ENCODE data around the gene GALNT18.
"Not testable (repeated sequence)": the region's sequence is repeated elsewhere in the genome, so short reads cannot be mapped to it uniquely, and the experiment has no call there.

Gene GALNT18

DNA sequence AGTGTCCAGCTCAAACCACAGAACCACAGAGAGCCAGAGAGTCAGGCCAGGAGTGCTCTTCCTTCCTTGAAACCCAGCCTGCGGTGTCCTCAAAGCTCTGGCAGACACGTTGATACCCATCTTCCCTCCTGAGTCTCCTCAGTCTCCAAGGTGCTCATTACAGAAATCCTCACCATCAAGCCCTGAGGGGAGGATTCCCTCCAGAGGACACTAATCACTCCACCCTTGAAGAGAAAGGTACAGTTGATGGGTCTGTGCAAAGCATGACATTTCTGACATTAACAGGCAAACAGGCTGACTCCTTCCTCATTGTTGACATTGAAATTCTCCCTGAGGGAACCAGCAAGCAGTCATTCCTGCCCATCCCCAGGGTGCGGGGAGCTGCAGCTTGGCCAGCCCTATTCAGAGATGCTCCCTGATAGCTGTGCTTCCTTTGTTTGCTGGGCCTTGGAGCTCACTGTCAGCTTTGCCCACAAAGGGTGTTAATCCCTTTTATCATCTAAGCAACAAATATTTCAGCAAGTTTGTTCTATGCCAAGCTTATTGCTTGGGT is 167.1 kb downstream of the GALNT18 start:
- DNase-seq, result no peak

DNA sequence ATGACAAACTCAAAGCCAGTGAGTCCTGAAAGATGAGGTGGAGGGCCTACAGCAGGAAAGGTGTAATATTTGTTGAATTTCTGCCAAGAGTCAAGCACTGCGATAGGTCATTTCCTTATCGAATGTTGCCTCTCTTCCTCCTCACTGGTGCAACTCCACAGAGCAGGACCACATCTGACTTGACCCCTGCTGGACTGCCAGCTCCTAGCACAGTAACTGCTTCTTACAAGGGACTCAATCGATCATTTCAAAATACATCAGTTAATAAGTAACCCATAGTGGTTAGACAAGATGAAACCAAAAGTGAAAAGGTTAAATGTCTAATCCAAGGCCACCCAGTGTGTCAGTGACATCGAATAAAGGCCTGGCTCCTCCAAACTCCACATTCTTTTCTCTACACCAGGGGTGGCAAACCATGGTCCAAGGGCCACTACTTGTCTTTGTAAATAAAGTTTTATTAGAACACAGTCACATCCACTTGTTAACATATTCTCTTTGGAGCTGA is 170.3 kb downstream of the GALNT18 start:
- DNase-seq, result no peak

DNA sequence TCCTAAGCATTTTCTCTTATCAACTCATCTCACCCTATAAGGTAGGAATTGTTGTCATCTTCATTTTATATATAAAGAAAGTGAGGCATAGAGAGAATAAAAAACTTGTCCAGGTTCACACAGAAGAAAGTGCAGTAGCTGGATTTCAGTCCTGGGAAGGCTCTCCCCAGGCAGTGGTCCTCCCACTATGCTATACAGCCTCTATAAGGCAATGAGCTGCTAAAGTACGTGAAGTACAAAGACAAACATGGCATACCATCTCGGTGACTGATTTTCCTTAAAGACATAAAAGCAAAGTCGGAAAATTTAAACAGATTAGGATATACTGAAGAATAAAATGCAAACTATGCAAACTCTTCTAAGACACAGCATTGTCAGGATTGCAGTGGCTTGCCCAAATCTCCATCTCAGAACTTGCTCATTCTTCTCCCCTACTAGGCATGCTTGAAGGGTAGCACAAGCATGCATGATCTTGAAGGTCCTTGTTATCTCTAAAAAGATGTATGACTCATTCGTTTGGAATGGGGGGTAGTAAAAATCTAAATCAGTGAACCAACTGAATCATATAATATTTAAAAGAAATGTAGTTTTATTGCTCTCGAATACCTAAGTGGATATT is 171.0 kb downstream of the GALNT18 start:
- DNase-seq, result no peak

DNA sequence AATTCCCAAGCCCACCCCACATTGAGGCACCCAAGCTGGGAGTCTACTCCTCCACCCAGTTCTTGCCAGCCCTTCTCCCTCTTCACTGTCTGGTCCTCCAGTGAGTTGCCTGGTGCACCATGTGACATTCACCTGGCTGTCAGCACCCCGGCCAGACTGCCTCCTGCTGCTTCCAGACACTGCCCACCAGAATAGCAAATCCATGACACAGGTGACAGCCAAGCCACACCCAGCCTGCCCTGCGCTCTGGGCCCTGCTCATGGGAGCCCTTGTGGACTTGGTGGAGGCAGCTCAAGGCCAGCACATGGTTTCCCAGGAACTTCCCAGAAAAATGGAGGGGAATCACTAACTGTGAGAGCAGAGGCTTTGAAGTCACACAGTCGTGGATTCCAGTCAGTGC is 172.5 kb downstream of the GALNT18 start:
- DNase-seq, result no peak

DNA sequence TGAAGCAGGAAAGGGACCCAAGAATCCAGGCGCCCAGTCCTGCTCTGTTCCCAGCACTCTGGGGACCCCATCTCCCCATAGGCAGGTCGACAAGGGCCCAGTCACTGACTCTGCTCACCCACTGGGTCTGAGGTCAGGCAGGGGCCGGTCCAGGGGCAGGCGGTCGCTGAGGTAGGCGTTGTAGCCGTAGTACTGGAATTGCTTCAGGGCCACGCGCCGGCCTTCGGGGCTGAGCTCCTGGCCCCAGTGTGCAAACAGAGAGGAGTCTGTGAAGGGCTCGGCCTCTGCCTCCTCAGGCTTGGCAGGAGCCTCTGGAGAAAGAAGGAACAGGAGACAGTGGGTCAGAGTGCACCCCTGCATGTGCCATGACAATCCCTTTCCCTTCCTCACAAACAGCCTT is 173.2 kb downstream of the GALNT18 start:
- DNase-seq, result no peak

DNA sequence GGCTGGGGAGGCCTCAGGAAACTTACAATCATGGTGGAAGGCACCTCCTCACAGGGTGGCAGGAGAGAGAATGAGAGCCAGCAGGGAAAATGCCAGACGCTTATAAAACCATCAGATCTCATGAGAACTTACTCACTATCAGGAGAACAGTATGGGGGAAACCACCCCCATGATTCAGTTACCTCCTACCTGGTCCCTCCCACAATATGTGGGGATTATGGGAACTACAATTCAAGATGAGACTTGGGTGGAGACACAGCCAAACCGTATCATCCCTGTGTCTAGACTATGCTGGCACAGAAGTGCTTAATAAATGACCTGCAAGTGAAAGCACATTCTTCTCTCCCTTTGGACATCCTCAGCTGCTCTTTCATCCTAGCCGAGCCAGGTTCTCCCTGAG is 174.2 kb downstream of the GALNT18 start:
- not testable (repeated sequence) for DNase-seq

DNA sequence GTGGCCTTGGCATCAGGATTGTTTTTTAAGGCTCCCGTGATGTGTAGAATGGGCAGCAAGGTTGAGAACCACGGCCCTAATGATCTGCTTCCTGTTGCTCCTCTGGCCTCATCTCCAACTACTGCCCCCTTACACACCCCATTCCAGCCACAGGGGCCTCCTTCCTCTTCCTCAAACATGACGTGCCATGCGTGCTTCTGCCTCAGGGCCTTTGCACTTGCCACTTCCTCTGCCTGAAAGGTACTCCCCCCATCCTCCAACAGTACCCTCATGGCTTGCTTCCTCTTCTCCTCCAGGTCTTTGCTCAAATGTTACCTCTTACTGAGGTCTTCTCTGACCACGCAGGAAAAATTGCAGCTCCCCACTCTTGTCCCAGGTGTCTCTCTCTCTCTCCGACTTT is 174.8 kb downstream of the GALNT18 start:
- DNase-seq, result no peak

DNA sequence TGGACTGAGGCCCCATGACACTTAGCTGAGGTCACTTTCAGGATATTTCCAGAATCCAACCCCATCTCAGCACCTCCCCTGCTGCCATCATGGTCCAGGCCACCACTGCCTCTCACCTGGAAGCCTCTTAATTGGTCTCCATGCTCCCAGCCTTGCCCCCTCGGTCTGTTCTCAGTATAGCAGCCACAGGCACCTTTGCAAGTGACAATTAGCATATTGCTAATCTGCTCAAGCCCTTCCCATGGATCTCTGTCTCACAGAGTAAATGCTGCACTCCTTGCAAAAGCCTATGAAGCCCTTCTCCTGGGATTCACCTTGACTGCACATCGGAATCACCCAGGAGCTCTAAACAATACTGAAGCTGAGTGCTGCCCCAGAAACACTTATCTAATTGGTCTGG is 175.2 kb downstream of the GALNT18 start:
- no peak for DNase-seq

DNA sequence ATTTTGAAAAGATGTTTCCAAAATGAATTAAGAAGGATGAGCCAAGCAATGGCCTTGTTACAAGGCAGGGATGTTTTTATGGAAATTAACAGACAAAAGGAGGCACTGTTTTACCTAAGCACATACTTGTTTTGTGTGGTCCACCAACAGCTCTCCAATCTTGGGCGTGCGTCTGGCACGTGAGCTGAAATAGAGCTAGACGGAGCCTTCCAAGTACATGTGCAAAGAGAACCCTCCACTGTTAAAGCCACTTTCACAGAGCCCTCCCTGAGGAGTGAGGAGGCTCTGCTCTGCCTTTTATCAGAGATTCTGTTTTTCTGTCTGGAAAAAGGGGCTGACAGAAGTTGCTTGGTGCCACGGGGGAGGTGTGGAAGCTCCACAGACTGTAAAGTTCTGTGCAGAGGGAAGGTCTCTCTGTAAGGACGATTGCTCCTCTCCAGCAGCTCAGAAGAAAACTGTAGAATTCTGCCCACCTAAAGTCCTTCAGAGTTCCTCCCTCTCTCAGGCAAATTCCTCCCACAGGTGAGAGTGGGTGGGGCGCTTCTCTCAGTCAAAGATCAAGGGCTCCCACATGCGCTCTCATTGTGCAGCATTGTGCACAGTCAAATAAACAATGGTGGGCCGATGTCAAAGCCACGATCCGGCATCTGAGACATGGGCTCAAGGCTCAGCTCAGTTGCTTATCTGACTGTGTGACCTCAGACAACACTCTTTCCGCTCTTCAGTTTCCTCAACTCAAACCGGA is 176.2 kb downstream of the GALNT18 start:
- DNase-seq, result no peak

DNA sequence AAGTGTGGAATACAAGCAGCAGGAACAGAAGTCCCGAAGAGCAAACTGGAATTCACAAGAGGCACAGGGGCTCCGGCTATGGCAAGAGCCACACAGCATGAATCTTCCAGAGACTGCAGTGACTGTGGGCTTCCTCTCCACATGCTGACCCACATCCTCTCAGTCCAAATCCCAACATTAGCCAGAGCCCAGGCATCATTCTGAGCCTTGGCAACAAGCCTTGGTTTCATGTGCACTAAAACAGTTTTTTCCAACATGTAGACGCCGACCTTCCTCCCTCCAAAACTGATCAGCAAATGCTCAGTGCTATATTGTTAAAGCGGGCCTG is 177.0 kb downstream of the GALNT18 start:
- DNase-seq, result no peak

DNA sequence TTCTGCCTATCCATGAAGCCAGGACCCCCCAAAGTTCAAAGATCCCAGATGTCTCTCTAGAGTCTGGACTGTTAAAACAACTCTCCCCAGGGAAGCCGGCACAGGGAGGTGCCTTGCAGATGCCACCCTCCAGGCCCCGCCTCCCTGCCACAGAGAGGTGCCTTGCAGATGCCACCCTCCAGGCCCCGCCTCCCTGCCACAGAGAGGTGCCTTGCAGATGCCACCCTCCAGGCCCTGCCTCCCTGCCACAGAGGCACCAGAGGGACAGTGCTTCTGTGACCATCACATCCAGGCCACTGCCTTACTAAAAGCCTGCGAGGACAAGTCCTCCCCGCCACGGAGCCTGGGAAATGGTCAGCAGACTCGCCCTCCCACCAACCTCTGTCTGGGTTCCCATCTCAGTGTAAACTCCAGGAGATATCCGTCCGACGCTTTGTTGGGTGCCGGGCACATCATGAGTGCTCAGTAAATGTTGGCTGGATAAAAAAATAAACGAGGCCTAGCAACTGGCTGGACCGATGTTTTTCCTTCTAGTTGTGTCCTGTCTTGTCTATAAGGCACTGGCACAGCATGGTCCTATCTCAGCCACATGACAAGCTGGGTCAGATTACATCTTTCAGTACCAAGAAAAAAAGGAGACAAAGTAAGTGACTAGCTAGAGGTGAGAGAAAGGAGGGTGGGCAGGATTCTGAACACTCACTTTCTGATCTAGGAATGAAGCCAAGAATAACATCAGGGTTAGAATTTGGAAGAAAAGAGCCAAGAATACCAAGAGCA is 177.6 kb downstream of the GALNT18 start:
- DNase-seq, result no peak

DNA sequence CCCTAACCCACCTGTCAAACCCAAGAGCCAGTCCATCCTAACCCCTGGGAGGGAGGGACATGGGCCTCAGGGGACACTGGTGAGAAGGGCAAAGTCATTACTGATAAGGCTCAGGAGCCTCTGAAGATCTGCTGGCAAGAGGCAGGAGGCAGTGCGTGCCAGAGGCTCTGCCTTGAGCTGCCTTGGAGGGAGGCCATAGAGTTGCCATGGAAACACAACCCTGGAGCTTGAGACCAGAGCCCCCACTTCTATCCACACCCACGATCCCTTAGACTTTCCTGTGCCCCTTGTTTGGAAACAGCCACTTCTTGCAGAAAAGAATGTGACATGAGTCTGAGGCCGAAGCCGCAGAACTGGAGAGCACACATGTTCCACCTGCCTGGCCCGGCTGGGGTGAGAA is 179.0 kb downstream of the GALNT18 start:
- no peak for DNase-seq

DNA sequence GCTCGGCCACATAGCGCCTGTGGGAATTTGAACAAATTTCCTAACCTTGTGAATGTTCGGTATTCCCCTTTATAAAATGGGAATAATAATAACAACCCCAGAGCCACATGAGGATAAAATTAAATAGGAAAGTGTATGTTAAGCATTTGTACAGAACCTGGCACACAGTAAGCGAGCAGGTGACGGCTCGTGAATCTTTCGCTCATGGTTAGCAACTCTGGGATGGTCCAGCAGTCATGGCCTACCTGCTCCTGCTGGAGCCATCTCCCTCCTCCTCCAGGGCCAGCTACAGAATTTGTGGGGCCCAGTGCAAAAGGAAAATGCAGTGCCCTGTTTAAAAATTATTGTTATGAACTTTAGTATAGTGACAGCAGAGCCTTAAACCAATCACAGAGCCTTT is 180.3 kb downstream of the GALNT18 start:
- no peak for DNase-seq

DNA sequence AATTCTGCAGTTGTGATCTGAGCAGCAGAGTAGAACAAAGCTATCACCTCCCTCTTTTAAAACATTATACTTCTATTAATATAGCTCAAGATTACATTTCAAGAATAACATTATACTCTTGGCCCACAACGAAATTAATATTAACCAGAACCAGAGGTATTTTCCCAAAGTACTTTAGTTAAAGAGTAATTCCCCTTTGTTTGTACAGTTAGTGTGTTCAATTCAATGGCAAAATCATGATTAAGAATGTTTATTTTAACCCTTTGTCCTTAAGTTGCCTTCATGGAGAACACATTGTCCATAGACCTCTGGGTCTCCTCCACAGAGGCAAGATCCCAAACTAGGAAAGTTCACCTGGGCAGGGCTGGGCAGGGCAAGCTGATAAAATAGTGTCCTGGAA is 180.7 kb downstream of the GALNT18 start:
- DNase-seq, result no peak

DNA sequence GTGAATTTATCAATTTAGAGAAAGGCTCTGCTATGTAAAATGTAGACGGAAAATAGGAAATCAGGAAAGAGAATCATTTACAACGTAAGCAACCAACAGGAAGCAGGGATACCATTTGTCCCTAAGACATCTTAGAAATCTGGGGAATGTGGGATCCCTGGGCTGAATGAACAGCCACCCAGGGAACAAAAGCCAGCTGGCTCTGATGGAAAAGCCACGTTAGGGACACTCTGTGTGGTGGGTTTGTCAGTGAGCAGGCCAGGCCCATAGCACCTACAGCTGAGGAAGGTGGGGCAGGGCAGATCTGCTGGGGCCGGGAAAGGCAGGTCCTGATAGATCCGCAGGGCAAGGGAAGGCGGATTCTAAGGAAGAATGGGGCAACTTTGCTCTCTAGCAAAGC is 181.7 kb downstream of the GALNT18 start:
- no peak for DNase-seq

DNA sequence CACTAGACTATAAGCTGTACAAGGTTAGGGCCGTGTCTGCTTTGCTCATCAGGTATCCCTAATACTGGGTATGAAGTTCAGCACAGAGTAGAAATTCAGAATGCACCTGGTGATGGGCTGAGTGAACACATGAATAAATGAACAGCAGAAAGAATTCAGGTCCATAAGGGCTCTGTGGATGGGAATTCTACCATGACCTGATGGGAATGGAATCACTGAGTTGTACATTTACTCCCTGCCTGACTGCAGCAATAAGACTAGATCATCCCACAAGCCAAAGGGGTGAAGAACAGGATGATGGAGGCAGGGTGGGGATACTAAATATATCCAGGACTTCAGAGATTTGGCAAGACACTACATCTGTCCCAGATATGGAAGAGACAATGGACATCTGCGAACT is 182.2 kb downstream of the GALNT18 start:
- DNase-seq, result no peak

DNA sequence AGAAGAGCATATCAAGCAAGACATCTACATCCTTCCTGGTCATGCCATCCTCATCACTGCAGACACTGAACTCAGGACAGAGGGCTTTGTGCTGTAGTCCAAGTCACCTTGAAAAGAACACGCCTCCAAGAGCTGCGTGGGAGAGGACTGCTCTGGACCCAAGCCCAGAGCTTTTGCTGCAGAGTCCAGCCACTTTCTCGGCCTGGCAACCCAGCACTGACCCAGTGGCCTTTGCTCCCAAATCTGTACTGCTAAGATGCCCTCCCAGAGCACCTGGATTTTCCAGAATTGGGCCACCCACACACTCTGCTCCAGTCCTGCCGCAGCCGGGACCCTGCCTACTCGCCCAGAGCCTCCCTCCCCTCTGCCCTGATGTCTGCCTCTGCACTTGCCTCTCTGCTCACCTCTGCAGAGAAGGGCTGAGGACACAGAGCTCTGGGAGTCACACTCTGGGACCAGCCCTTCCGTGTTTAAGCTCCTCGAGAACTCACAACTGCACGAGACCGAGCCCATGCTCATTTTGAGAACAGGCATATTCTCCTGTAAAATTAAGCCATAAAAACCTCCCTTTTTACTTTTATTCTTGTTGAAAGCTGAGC is 185.0 kb downstream of the GALNT18 start:
- DNase-seq, result no peak

DNA sequence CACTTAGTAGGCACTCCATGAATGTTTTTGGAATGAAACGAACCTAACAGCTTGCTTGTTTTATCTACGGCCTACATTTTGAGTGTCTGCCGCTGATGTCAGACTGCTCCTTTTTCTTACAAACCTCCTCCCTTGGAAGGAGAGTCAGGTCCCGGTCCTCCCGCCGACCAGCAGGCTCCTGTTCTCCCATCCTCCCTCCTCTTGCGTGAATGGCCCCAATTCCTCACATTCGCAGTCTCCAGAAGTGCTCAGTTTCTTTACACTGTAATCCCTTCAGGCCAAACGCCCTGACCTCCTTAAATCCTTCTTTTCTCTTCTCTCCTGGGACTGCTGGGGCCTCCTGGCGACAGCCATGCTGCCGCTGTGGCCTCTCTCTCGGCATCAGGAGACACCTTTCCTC is 186.2 kb downstream of the GALNT18 start:
- no peak for DNase-seq

DNA sequence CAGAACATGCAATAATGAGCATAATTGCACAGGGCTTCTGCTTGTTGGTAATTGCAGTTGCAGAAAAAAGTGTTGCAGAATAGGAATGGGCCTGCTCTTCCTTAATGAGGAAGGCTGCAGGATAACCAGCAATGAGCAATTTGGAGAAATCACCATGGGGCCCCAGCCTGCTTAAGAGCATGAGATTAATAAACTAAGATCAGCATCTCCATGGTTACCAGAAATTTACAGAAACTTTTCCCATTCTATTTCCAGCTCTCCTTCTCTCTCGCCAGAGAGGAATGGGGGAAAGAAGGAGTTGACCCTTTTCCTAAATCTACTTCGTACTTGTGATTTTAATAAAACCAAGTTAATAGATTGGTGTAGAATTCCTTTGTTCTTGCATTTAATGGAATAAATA is 187.8 kb downstream of the GALNT18 start:
- DNase-seq, result no peak

DNA sequence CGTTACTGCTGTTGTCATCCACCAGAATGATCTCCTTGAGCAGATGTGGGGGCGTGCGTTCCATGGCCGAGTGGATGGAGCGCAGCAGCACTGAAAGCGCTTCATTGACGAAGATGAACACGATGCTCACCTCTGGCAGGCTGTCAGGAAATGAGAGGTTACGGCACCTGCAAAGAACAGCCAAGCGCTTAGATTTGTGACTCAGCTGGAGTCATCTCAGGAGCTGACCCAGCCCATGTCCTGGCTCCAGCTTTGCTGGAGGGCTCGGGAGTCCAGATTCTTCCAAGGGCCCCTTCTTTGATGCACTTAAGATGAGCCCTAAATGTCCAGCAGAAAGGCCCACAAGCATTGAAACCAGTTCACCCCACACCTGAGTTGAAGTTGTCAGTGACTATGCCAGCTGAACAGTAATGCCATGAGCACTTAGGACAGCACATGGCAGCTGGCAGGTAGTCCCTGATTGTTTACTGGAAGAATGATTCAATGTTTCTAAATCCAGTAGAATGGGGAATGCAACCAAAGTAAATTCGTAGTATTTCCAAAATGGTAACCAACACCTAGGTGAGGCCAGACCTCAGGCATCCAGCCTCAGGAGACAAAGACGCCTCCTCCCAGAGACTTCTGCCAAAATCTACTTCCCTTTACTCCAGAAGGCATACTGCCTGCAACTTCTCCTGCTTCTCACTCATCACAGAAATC is 189.0 kb downstream of the GALNT18 start:
- DNase-seq, result no peak

DNA sequence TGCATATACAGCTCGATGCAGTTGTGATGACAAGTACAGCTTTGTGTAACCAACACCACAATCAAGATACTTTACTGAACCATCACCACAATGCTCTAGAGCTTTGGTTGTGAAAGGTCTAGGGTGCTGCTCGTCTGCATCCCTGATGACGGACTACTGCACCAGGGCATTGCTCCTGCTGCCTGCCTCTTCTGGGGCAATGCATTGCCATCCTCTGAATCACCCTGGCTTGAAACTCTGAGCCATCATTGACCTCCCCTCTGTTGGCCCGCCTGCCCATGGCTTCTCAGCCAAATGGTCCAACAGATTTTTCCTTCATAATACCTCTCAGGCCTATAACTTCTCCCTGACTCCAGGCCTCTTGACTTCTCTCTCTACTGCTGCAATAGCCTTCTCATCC is 191.4 kb downstream of the GALNT18 start:
- no peak for DNase-seq

DNA sequence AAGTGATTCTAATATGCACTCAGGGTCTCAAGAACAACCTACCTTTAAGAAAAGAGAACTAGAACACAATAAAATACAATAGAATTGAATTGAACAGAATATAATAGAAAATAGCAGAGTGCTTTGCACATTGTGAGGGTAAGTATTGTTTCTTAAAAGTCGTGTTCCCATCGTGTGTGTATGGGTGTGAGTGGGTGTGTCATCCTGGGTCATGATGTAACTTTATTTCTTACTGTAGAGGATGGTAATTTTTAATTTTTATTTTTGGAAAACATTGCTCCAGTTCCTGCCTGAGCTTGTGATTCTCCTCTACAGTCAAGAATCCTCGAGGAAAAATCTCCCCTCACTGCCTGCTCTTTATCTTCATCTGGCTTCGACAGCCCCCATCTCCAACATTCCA is 193.1 kb downstream of the GALNT18 start:
- no peak for DNase-seq

DNA sequence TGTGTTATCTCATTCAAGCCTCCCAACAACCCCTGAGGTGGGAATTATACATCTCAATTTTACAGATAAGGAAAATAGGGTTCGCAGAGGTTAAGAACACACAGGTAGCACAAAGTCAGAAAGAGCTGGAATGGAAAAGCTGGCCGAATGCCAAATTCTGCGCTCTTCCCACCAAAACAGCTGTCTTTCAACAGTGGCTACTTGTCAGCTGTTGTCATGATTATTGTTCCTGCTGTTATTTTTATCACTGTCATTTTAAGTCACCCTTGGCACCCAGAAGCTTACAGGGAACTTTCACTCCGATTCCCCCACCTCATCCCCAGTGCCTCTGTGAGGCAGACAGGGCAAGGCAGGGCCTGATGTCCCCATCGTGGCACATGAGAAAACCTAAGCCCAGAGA is 194.3 kb downstream of the GALNT18 start:
- no peak for DNase-seq
